Stomach (tissue), 4 donors: ENCODE data around the gene PRICKLE1.

Source experiments
- POLR2A ChIP-seq, 4 donors: fragments of 450-650 bp; IDR thresholded peaks; one replicate each; pipeline ENCODE4 v1.6.1; 2016; ENCODE audit warnings: antibody characterized with exemption in 4 of 4, control low read depth in 2 of 4, mild to moderate bottlenecking in 1 of 4, moderate library complexity in 1 of 4
- TF ChIP-seq, protein P1 (sequence below), 7 experiments: fragments of 450-650 bp in 4 of 7; fragments of 200-600 bp in 3 of 7; sonication (generic) in 3 of 7; IDR thresholded peaks; one replicate each; pipeline ENCODE4 v1.5.1; 2016 to 2019; ENCODE audit warnings: antibody characterized with exemption in 7 of 7, control low read depth in 2 of 7, mild to moderate bottlenecking in 1 of 7

- TF ChIP-seq POLR2A (IDR thresholded peaks at IDR 0.05), result no peak
- TF ChIP-seq, protein P1, sequence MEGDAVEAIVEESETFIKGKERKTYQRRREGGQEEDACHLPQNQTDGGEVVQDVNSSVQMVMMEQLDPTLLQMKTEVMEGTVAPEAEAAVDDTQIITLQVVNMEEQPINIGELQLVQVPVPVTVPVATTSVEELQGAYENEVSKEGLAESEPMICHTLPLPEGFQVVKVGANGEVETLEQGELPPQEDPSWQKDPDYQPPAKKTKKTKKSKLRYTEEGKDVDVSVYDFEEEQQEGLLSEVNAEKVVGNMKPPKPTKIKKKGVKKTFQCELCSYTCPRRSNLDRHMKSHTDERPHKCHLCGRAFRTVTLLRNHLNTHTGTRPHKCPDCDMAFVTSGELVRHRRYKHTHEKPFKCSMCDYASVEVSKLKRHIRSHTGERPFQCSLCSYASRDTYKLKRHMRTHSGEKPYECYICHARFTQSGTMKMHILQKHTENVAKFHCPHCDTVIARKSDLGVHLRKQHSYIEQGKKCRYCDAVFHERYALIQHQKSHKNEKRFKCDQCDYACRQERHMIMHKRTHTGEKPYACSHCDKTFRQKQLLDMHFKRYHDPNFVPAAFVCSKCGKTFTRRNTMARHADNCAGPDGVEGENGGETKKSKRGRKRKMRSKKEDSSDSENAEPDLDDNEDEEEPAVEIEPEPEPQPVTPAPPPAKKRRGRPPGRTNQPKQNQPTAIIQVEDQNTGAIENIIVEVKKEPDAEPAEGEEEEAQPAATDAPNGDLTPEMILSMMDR (IDR thresholded peaks at IDR 0.05), result no peak
Measured at GRCh38 chr12:42426746-42427145, 162.8 kb downstream of the PRICKLE1 start.
